Karpas-422 (cell line): ENCODE measurements around the gene CSF3. TPM values are rescaled to one million over a fixed set of nuclear protein-coding genes. Genes with fewer than 3 reads are reported as not detected.
"Not testable (repeated sequence)": the region's sequence is repeated elsewhere in the genome, so short reads cannot be mapped to it uniquely, and the experiment has no call there.

ENCODE experiments used
- DNase-seq: peaks from one replicate; pipeline ENCODE4 v3.0.0-alpha.2; 2015
- H2AFZ ChIP-seq: fragments of 200-600 bp; sonication (generic); 2 replicates; pipeline ENCODE4 v1.6.1; 2014; ENCODE audit warnings: antibody characterized with exemption, low read length, mixed read lengths
- H3K27ac ChIP-seq: fragments of 200-600 bp; sonication (generic); 2 replicates; pipeline ENCODE4 v1.5.1; 2014; ENCODE audit warnings: mild to moderate bottlenecking, low read length, moderate library complexity
- H3K27me3 ChIP-seq: fragments of 200-600 bp; sonication (generic); 2 replicates; pipeline ENCODE4 v1.6.1; 2014; ENCODE audit warnings: low read length, mixed read lengths
- H3K36me3 ChIP-seq: fragments of 200-600 bp; sonication (generic); 2 replicates; pipeline ENCODE4 v1.6.1; 2014; ENCODE audit warnings: low read length, mixed read lengths; ENCODE audit not compliant: insufficient read depth
- H3K4me1 ChIP-seq: fragments of 200-600 bp; sonication (generic); 2 replicates; pipeline ENCODE4 v1.6.1; 2014; ENCODE audit warnings: mild to moderate bottlenecking, low read length, mixed read lengths
- H3K4me2 ChIP-seq: fragments of 200-600 bp; sonication (generic); 2 replicates; pipeline ENCODE4 v1.6.1; 2014; ENCODE audit warnings: low read length, low read depth, mild to moderate bottlenecking; ENCODE audit not compliant: poor library complexity, severe bottlenecking
- H3K4me3 ChIP-seq: fragments of 200-600 bp; sonication (generic); 2 replicates; pipeline ENCODE4 v1.5.1; 2014; ENCODE audit warnings: mild to moderate bottlenecking, antibody characterized with exemption, low read length, mixed read lengths
- H3K79me2 ChIP-seq: fragments of 200-600 bp; sonication (generic); 2 replicates; pipeline ENCODE4 v1.6.1; 2014; ENCODE audit warnings: mild to moderate bottlenecking, low read length, mixed read lengths
- H3K9ac ChIP-seq: fragments of 200-600 bp; sonication (generic); 2 replicates; pipeline ENCODE4 v1.6.0; 2014; ENCODE audit warnings: low read length
- H3K9me2 ChIP-seq: fragments of 200-600 bp; sonication (generic), shearing (Covaris generic); replicated peaks from 2 replicates; pipeline ENCODE4 v1.6.0; 2014; ENCODE audit warnings: mild to moderate bottlenecking, low read length, moderate library complexity; ENCODE audit not compliant: insufficient read depth
- H3K9me3 ChIP-seq: fragments of 300-700, 200-600 bp; sonication (generic); 2 replicates; pipeline ENCODE4 v1.6.1; 2014; ENCODE audit warnings: low read length, mixed read lengths
- H4K20me1 ChIP-seq: fragments of 200-600 bp; sonication (generic); 2 replicates; pipeline ENCODE4 v1.6.1; 2014; ENCODE audit warnings: mild to moderate bottlenecking, antibody characterized with exemption, low read length, low read depth; ENCODE audit not compliant: insufficient read depth
- total RNA-seq: library from RNA; depleted of rRNA; stranded (reverse); fragments of >200 nt; shearing (Covaris generic); gene quantifications from 2 replicates; pipeline ENCODE4 v1.2.3, GENCODE V29; 2014; ENCODE audit warnings: low replicate concordance

The CSF3 gene
- total RNA-seq, 1 experiment from 2014 or later = not detected

DNA sequence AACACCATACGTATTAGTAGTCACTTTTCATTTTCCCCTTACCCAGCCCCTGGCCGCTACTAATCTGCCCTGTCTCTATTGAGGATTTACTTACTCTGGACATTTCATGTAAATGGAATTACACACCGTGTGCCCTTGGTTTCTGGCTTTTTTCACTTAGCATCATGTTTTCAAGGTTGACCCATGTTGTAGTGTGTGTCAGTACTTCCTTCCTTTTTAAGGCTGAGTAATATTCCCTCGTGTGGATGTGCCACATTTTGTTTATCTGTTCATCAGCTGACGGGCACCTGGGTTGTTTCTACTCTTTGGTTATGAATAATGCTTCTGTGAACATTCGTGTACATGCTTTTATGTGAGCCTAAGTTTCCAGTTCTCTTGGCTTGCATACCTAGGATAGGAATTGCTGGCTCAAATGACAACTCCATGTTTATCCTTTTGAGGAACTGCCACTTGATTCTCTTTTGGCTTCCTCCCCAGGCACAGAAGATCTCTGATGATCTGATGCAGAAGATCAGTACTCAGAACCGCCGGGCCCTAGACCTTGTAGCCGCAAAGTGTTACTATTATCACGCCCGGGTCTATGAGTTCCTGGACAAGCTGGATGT, 26.9 kb upstream of the CSF3 start:
- peaks cover 56% of the 10 kb centered on the region for H3K36me3 ChIP-seq
- H3K9ac ChIP-seq = no peak overlapping the region
- DNase-seq = no peak
- H2AFZ ChIP-seq = no peak overlapping the region
- H3K79me2 ChIP-seq = peaks cover 8% of the 10 kb centered on the region
- no peaks in the 10 kb centered on the region for H3K9me2 ChIP-seq
- H3K4me1 ChIP-seq = no peaks in the 10 kb centered on the region
- H3K4me3 ChIP-seq = no peak overlapping the region
- no peaks in the 10 kb centered on the region for H3K27me3 ChIP-seq
- H3K9me3 ChIP-seq = no peaks in the 10 kb centered on the region
- no peak overlapping the region for H3K4me2 ChIP-seq
- no peaks in the 10 kb centered on the region for H4K20me1 ChIP-seq
- H3K27ac ChIP-seq = no peak overlapping the region

DNA sequence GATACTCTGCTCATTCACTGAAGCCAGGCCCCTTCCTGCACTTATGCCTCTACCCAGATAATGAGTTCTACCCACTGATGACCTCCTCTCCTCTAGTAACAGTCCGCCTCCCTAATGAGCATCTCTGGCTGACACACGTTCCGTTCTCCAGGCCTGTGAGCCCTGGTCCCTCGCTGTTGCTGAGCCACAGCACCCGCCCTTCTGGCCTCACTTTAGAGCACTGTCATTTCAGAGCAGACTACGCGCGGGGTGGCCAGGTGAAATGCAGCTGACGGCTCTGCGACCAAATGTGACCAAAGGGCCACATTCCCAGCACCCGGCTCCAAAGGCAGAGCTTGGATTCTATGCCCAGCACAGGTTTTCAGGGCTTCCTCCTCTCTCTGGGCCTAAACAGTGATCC, 20.8 kb upstream of the CSF3 start:
- H3K36me3 ChIP-seq = peaks cover 33% of the 10 kb centered on the region
- H3K4me3 ChIP-seq = no peak overlapping the region
- H4K20me1 ChIP-seq = no peaks in the 10 kb centered on the region
- no peaks in the 10 kb centered on the region for H3K27me3 ChIP-seq
- H3K79me2 ChIP-seq = no peaks in the 10 kb centered on the region
- no peak overlapping the region for H3K27ac ChIP-seq
- no peaks in the 10 kb centered on the region for H3K9me2 ChIP-seq
- no peak overlapping the region for H3K9ac ChIP-seq
- no peaks in the 10 kb centered on the region for H3K4me1 ChIP-seq
- no peak overlapping the region for H3K4me2 ChIP-seq
- no peaks in the 10 kb centered on the region for H3K9me3 ChIP-seq
- H2AFZ ChIP-seq = no peak overlapping the region
- no peak for DNase-seq

DNA sequence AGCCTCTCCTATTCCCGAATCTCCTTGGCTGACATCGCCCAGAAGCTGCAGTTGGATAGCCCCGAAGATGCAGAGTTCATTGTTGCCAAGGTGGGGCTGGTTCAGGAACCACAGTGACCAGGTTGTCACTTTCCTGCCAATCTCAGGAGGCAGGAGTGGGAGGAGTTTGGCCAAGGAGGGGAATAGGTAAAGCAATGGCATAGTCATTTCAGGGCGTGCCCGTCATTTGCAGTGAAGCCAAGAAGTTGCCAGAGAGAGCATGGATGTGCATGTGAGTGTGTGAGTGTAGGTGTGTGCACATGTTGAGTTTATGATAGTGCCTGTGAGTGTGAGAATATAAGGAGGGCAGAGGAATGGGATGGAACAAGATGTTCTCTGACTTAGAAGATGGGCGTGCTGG, 19.8 kb upstream of the CSF3 start:
- H3K27ac ChIP-seq = no peak overlapping the region
- no peak for DNase-seq
- no peak overlapping the region for H3K4me3 ChIP-seq
- no peaks in the 10 kb centered on the region for H4K20me1 ChIP-seq
- H2AFZ ChIP-seq = no peak overlapping the region
- H3K27me3 ChIP-seq = no peaks in the 10 kb centered on the region
- no peaks in the 10 kb centered on the region for H3K9me3 ChIP-seq
- H3K9ac ChIP-seq = no peak overlapping the region
- no peaks in the 10 kb centered on the region for H3K79me2 ChIP-seq
- H3K36me3 ChIP-seq = peaks cover 25% of the 10 kb centered on the region
- H3K9me2 ChIP-seq = no peaks in the 10 kb centered on the region
- H3K4me1 ChIP-seq = no peaks in the 10 kb centered on the region
- H3K4me2 ChIP-seq = no peak overlapping the region

DNA sequence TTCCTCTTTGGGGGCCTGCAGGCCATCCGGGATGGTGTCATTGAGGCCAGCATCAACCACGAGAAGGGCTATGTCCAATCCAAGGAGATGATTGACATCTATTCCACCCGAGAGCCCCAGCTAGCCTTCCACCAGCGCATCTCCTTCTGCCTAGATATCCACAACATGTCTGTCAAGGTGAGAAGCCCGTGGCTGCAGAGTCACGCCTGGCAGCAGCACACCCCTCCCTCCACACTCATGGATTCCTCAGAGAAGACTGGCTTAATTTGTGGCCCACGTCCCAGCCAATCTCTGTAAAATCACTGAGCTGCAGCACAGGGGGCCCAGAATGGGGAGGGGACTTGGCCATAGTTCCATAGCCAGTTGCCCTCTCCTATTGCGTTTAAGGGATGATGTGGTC, 19.1 kb upstream of the CSF3 start:
- no peaks in the 10 kb centered on the region for H3K27me3 ChIP-seq
- DNase-seq = no peak
- H3K9me2 ChIP-seq = no peaks in the 10 kb centered on the region
- H3K4me3 ChIP-seq = no peak overlapping the region
- no peaks in the 10 kb centered on the region for H3K4me1 ChIP-seq
- H3K9ac ChIP-seq = no peak overlapping the region
- no peaks in the 10 kb centered on the region for H4K20me1 ChIP-seq
- no peaks in the 10 kb centered on the region for H3K79me2 ChIP-seq
- H3K9me3 ChIP-seq = no peaks in the 10 kb centered on the region
- H2AFZ ChIP-seq = no peak overlapping the region
- no peak overlapping the region for H3K27ac ChIP-seq
- no peak overlapping the region for H3K4me2 ChIP-seq
- H3K36me3 ChIP-seq = peaks cover 22% of the 10 kb centered on the region

DNA sequence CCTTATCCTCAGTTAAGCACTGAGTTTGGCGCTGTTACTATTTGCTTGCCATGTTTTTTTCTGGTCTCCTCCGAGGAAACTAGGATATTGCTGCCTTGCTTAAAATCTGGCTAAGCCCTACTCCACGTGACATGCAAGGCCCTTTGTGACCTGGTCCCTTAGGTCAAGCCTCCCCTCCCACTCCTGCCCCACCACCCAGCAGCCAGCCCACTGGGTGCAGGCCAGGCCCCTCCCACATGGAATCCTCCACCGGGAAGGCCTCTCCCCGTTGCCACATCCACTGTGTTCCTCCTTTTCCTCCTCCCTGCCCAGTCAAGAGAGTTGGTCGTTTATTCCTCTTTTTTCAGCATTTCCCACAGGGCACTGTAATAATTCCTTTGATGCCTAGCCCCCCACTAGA, 18.4 kb upstream of the CSF3 start:
- Histone ChIP-seq H3K4me2 (no peak overlapping the region), H3K4me3 (no peak overlapping the region), H3K9me2 (no peaks in the 10 kb centered on the region), H3K9ac (no peak overlapping the region), H3K27ac (no peak overlapping the region), H2AFZ (no peak overlapping the region), H4K20me1 (no peaks in the 10 kb centered on the region), H3K36me3 (peaks cover 19% of the 10 kb centered on the region), H3K9me3 (no peaks in the 10 kb centered on the region), H3K27me3 (no peaks in the 10 kb centered on the region), H3K4me1 (no peaks in the 10 kb centered on the region), H3K79me2 (no peaks in the 10 kb centered on the region)
- no peak for DNase-seq

DNA sequence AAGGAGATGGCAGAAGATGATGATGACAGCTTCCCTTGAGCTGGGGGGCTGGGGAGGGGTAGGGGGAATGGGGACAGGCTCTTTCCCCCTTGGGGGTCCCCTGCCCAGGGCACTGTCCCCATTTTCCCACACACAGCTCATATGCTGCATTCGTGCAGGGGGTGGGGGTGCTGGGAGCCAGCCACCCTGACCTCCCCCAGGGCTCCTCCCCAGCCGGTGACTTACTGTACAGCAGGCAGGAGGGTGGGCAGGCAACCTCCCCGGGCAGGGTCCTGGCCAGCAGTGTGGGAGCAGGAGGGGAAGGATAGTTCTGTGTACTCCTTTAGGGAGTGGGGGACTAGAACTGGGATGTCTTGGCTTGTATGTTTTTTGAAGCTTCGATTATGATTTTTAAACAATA, 17.7 kb upstream of the CSF3 start:
- Histone ChIP-seq H3K79me2 (no peaks in the 10 kb centered on the region), H3K36me3 (peaks cover 18% of the 10 kb centered on the region)

DNA sequence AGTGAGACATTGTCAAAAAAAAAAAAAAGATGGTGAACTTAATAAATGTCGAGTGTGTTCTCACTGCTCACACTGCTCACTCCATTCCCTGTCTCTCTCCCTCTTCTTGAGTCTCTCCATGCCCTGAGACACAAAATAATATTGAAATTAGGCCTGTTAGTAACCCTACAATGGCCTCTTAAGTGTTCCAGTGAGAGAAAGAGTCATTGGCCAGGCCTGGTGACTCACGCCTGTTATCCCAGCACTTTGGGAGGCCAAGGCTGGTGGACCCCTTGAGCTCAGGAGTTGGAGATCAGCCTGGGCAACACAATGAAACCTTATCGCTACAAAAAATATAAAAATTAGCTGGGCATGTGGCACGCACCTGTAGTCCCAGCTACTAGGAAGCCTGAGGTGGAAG, 16.2 kb upstream of the CSF3 start:
- no peaks in the 10 kb centered on the region for H4K20me1 ChIP-seq
- no peaks in the 10 kb centered on the region for H3K4me1 ChIP-seq
- no peak for DNase-seq
- no peak overlapping the region for H3K4me3 ChIP-seq
- no peak overlapping the region for H3K4me2 ChIP-seq
- no peaks in the 10 kb centered on the region for H3K27me3 ChIP-seq
- H2AFZ ChIP-seq = no peak overlapping the region
- no peaks in the 10 kb centered on the region for H3K9me3 ChIP-seq
- H3K9me2 ChIP-seq = no peaks in the 10 kb centered on the region
- no peaks in the 10 kb centered on the region for H3K79me2 ChIP-seq
- no peak overlapping the region for H3K9ac ChIP-seq
- peaks cover 8% of the 10 kb centered on the region; the same call in 1 of the 2 replicates for H3K36me3 ChIP-seq
- H3K27ac ChIP-seq = no peak overlapping the region

More for the DNA sequence above, 17.7 kb upstream of the CSF3 start:
- H4K20me1 ChIP-seq = no peaks in the 10 kb centered on the region
- H3K4me1 ChIP-seq = no peaks in the 10 kb centered on the region
- H2AFZ ChIP-seq = no peak overlapping the region
- H3K9ac ChIP-seq = no peak overlapping the region
- H3K4me3 ChIP-seq = no peak overlapping the region
- no peak overlapping the region for H3K4me2 ChIP-seq
- no peak overlapping the region for H3K27ac ChIP-seq
- no peak for DNase-seq
- H3K27me3 ChIP-seq = no peaks in the 10 kb centered on the region
- H3K9me3 ChIP-seq = no peaks in the 10 kb centered on the region
- no peaks in the 10 kb centered on the region for H3K9me2 ChIP-seq

DNA sequence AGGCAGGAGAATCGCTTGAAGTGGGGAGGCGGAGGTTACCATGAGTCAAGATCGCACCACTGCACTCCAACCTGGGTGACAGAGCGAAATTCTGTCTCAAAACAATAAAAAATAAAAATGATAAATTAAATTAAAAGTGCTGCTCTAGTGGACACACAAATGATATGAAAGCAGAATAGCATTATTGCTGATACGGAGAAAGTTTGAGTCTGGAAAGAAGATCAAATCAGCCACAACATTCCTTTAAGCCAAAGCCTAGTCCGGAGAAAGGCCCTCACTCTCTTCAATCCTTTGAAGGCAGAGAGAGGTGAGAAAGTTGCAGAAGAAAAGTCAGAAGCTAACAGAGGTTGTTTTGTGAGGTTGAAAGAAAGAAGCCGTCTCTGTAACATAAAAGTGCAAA, 15.1 kb upstream of the CSF3 start:
- H3K9ac ChIP-seq = no peak overlapping the region

DNA sequence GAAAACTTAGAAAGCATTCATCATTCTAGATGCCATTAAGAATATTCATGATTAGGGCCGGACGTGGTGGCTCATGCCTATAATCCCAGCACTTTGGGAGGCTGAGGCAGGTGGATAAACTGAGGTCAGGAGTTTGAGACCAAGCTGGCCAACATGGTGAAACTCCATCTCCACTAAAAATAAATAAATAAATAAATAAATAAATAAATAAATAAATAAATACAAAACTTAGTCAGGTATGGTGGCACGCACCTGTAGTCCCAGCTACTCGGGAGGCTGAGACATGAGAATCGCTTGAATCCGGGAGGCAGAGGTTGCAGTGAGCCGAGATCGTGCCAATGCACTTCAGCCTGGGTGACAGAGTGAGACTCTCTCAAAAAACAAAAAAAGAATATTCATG, 13.9 kb upstream of the CSF3 start:
- not testable (repeated sequence) for H2AFZ ChIP-seq, H3K36me3 ChIP-seq, H3K27me3 ChIP-seq, H3K27ac ChIP-seq, H3K4me3 ChIP-seq, H3K9ac ChIP-seq, H3K79me2 ChIP-seq, DNase-seq, H3K9me2 ChIP-seq, H4K20me1 ChIP-seq, H3K4me2 ChIP-seq, H3K9me3 ChIP-seq, H3K4me1 ChIP-seq

More for the DNA sequence above, 15.1 kb upstream of the CSF3 start:
- no peak overlapping the region for H3K27ac ChIP-seq
- no peaks in the 10 kb centered on the region for H3K9me3 ChIP-seq
- H2AFZ ChIP-seq = no peak overlapping the region
- H3K4me2 ChIP-seq = no peak overlapping the region
- no peaks in the 10 kb centered on the region for H3K79me2 ChIP-seq
- H4K20me1 ChIP-seq = no peaks in the 10 kb centered on the region
- no peaks in the 10 kb centered on the region for H3K4me1 ChIP-seq
- no peaks in the 10 kb centered on the region for H3K9me2 ChIP-seq
- 0 out of 2 replicates have a peak, but pooled peaks cover 4% of the 10 kb centered on the region for H3K36me3 ChIP-seq
- no peaks in the 10 kb centered on the region for H3K27me3 ChIP-seq
- H3K4me3 ChIP-seq = no peak overlapping the region
- DNase-seq = no peak
